Measurements from ENCODE around the gene CSNK2A1. TPM values are rescaled to one million over a fixed set of nuclear protein-coding genes. Genes with fewer than 3 reads are reported as not detected.
"Not testable (repeated sequence)": the region's sequence is repeated elsewhere in the genome, so short reads cannot be mapped to it uniquely, and the experiment has no call there.

CSNK2A1 gene
- total RNA-seq, 1 donor from 2014 or later: 203 TPM

DNA sequence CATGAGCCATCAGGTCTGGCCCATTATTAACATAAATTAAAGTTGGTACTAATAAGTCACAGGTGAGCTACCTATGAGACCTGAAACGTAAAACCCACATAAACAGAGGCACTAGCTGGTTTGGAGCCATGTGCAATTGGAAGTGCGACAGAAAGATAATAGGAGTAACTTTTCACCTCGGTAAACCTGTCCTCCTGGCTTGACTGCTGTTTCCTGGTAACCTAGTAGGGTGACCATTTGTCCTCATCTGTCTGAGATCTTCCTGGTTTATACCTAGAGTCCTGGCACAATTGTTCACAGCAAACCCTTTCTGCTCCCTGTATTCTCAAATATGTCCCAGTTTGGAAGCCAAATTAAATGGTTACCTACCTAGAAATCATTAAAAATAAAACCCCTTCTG is 88.6 kb downstream of the CSNK2A1 start:
- no peak for DNase-seq

DNA sequence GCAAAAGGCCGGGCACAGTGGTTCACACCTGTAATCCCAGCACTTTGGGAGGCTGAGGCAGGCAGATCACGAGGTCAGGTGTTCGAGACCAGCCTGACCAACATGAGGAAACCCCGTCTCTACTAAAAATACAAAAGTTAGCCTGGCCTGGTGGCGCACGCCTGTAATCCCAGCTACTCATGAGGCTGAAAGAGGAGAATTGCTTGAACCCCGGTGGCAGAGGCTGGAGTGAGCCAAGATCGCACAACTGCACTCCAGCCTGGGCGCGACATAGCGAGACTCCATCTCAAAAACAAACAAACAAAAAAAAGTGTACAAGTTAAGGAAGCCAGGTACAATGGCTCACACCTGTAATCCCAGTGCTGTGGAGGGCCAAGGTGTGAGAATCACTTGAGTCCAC is 91.6 kb downstream of the CSNK2A1 start:
- not testable (repeated sequence) for DNase-seq

DNA sequence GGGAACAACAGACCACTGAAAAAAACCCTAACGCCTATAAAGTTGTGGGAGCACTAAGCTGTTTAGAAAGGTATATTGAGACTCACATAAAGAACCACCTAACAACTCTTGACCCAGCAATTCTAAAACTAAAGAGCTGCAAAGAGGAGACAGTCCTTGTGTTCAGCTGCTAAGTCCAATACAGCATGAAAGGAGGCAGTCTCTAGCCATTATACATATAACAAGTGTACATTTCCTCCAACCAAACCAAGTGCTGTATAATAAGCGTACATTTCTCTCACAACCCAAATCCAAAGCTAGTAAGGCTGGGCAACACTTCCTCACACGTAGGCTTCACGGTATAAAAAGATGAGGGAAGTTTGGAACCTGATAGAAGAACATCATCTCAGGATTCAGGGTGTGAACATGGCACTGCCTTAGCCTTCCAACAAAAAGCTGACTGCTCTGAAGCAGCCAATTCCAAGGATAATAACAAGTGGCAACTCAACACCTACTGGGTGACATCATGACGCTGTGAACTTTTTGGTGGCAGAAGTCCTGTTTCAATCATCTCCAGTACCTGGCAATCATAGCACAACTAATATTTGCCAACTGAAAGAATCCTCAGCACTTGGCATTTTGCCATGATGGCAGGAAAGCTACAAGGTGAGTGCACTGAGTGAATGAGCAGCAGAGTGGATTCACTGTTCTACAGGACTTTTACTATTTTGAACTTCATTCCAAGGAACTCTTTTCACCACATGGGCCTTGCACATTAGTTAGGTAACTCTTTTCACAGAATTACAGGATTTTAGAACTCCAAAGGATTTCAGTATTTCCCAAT is 97.9 kb downstream of the CSNK2A1 start:
- DNase-seq: no peak

DNA sequence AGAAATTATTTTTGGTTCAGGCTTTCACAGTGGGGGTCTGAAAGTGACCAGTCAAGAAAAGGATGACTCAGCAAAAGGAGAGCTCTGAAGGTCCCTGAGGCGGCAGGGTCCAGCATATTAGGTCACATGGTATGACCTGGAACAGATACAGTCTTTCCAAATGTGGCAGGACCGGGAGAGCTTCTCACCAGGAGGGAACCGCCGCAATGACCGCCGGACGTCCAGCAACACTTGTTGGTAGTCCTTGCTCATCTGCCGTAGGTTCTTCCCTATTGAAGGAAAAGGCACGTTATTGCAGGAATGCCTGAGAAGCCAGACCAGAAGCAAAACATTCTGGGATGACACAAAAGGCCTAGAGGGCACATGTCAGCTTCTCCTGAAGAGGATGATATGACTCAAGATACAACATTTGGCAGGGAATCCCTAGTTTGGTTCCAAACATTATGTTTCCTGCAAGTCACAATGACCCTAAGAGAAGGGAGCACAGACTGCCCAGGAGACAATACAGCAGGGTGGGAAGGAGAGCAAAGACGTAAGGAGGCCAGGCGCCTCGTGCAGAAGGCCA is 98.6 kb downstream of the CSNK2A1 start:
- DNase-seq: no peak

DNA sequence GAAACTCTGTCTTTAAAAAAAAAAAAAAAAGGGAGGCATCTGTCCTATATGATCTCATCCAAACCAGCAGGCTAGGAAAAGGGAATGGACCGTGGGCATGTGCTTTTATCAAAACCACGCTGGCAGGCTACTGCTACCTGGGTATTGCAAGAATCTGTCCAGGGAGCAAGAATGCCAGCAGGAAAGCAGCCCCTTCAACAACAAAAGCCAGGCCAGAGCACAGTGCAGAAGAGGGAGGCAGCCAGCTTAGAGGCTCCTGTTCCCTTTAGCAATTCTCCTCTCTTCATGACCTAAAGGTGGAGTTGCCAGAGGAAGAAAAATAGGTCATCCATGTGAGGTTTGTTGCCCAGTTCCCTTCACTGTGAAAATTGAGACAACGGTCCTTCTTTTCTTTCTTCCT is 99.5 kb downstream of the CSNK2A1 start:
- no peak for DNase-seq

DNA sequence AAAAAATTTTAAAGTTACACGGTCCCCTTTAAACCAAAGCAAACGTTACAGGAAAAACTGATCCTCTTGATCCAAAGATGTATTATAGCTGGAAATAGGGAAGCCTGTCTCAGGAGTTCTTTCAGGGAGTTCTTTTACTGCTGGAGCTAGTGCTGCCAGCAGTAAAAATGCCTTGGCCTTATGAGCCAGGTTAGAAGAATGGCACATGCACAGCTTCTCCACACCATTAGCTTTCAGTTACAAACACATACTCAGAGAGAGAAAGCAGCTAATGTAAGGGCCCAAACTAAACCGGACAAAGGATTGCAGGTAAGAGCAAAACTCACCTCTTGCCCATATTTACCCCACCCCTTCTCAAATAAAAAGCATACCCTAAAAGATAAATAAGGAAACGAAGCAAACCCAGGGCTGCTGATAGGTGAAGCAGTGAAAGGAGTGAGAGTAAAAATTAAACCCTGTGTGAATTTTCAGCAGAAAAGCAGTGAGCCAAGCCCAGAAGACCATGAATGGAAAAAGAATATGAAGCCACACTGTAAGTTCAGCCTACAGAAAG is 100.3 kb downstream of the CSNK2A1 start:
- no peak for DNase-seq

DNA sequence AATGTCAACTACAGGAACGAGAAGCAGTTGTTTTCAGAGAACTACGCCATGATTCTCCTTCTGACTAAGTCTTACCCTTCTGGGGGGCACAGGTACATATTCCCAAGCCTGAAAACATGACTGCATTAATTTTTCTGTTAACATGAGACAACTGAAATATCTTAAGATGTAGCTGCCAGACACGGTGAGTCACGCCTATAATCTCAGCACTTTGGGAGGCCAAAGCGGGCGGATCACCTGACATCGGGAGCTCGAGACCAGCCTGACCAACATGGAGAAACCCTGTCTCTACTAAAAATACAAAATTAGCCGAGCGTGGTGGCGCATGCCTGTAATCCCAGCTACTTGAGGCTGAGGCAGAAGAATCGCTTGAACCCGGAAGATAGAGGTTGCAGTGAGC is 103.0 kb downstream of the CSNK2A1 start:
- no peak for DNase-seq

DNA sequence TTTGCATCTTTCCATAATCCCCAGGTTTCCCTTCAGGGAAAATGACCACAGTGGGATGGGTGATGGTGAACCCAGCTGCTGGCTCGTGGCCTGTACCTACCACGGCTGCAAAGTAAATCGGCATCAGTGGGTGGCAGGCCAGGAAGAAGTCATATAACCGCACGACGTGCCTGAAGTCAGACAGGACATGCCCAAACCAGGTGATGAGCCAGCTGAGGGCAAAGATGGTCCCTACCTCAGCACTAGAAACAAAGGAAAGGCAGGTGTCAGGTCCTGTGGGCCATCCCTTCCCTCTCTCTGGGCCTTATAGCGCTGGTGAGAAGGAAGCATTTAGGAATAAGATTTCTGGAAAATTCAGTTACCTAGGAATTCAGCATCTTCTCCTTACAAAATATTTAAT is 103.4 kb downstream of the CSNK2A1 start:
- DNase-seq: no peak

DNA sequence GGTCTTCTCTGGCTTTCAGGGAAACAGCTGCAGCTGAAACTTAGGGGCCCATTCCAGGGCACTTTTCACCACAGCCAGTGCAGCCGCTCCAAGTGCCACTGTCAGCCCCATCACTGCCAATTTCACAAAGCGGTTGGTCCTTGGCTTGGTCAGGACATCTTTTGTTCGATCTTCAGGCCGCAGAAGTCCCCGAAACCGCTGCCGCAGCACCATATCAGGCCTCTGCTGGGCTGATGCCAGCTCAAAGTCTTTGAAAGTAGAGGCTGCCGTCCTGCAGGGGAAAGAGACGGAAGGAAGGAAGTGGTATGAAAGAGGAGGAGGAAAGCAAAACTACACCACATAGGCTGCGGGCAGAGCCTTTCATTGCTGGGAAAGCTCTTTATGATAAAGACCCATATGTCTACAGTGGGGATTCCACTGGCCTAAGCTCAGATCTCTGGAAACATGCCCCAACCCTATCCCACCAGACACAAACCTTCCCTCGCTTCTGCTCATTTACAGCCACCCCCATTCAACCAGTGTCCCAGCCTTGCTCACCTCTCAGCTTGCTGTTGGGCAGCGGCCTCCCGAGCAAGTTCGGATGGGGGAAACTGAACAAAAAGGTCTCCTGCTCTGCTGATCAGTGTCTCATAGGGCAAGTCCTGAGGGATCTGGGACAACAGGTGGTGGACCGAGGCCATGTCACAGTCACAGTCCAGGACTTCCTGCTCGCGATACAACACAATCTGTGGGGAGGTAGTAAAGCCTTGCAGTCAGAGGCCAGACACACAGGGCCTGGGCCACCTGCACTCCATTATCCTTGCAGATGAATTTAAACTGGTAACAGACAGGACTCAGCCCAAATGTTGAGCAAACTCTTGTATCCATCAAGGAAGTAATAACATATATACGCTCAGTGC is 104.8 kb downstream of the CSNK2A1 start:
- peak; percentile 71 for DNase-seq

DNA sequence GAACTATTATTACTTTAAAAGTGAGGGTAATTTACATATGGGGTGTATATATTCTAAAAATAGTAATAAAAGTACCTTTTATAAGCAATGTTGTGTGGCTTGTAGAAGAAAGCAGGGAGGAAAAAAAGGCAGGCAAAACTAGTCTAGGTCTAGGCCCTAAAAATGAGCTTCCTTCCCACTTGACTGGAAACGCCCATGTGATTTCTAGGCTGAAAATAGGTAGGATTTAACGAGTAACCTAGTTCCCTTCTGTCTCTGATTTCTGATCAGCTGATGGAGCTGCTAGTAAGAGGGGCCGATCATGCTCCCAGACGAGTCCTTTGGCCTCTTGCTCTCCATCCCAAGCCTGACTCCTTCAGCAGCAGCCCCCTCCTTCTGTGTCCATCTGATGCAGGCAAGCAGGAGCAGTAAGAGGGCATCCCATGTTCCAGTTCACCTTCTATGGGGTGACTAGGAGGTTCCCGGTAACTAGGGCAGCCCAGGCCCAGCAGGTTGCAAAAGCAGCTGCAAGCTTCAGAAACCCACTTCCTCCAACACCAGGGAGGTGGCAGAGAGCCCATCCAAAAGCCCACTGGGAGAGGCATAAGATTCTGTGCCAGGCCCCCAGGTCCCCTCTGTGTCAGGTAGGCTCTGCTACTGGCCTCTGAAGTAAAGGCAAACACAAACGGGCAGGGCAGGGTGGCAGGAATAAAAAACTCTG is 105.7 kb downstream of the CSNK2A1 start:
- peak; percentile 29 for DNase-seq

DNA sequence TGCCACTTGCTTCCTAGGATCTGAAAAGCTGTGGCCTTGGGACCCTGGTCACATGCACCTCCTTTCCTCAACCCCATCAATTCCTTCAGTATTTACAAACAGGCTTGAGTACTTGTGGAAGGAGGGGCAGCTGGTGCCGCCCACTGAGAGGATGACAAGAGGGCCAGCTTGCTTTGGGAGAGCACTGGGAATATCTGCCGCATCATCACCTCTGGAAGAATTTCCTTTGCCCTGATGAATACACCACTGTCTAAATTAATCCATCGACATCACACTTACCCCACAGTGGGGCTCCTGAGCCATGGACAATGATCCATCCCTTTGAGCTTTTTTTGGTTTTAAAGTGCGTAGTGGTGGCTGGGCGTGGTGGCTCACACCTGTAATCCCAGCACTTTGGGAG is 107.1 kb downstream of the CSNK2A1 start:
- no peak for DNase-seq

DNA sequence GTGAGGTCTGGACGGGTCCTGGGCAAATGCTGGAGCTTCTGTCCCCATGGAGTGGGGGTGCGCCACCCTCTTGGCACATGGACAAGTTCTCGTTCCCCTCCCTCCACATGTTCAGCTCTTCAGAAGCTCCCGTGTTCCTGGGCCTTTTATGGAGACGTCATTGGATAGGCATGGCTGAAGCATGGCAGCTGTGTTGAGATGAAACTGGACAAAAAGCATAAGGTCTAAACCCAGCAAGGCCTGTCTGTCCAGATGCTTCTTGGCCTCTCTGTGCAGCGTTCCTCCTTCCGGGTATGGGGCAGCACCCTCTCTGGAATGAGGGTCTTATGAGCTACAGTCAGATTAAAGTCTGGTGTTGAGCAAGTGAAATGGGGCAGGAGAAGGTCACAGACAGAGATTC is 108.0 kb downstream of the CSNK2A1 start:
- no peak for DNase-seq

DNA sequence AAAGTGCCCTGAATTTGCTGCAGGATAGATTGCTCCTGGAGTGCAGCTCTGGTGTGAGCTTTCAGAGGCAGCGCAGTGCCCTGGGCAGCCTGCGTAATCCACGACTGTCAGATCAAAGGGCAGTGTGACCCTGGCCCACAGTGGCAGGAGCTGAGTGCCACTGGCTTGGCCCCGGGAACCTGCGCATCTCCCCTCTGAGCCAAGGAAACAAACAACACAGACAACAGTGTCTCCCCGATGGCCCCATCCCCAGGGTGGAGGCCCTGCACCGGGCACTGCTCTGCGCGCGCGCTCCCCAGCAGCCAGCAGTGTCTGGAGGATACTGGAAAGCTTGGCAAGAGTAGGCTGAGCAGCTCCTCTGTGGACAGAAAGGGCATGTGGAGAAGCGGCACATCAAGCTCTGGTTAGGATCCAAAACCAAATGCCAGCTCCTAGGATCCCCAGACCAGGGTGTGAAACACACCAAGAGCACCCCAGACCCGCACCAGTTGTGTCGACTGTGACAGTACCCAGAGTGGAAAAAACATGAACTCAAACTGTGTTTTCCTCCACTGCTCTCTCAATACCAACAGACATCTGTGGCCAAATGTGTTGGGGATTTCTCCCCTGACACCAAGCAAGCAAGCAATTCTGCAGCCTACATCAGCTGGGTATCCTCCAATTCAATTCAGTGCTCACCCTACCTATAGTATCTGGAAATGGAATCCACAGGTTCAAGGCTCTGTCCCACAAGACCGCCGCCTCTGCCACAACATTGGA is 108.8 kb downstream of the CSNK2A1 start:
- no peak for DNase-seq

DNA sequence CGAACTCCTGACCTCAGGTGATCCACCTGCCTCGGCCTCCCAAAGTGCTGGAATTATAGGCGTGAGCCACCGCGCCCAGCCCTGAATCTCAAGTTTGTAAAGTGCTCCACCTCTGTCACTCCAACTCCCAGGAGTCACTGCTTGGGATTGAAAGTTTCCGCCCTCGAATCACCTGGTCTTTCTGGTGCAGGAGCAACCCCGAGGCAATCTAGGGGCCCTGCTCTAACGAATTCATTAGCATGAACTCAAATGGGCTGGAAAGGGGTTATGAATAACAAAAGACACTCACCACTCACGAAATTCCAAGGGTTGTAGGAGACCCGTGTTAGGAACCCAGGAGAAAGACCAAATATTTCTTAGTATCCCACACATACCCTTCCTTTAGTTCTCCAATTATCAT is 109.4 kb downstream of the CSNK2A1 start:
- no peak for DNase-seq

DNA sequence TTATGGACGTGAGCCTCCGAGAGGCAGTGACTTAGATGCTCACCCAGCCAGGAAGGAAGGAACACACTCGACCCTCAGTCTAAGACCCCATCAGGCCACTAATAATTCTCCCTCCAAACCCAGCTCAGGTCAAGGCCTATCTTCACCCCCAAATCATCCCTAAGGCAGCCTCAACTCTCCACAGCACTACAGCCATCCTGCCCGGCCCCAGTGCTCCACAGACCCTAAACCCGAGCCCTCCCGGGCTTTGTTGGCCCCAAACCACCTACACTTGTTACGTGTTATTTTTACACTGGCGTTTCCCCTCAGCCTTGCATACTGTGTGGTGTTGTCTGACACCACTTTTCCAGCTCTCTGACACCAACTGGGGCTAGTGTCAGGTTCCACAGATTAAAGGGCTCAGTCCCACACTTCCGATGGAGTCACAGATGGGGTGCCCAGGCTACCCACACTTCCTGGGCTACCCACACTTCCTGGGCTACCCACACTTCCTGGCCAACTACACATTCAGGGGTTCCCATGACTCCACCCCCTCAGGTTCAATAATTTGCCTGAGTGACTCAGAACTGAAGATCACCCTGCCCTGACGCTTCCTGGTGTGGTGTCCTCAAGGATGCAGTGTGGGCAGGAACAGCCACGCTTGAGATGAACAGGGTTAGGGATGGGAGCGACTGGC is 110.2 kb downstream of the CSNK2A1 start:
- no peak for DNase-seq

DNA sequence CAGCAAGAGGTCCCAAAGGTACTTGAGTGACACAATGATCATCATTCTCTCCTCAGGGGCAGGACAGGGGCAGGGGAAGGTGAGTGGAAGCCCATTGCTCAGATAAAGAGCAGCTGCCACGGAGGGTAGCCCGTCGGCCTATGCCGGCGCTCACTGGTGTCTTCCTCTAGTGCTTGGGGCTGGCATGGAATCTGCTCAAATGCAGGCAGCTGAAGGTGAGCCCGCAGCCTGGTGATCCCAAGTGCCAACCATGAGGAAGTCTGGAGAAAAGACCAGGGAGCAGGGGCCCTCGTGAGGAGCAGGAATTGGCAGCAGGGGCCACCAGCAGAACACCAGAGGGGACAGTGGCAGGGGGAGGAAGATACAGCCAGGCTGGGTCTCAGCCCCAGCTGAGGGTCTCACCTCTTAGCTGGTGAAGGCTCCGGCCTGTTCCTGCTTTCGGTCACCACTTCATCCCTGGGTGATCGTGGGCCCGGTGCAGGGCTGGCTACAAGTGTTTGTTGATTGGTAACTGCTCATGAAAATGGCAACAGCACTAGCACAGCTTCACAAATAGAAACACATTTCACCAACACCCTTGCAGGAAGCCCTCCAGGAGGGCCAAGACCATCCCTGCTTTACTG is 110.8 kb downstream of the CSNK2A1 start:
- DNase-seq: no peak

DNA sequence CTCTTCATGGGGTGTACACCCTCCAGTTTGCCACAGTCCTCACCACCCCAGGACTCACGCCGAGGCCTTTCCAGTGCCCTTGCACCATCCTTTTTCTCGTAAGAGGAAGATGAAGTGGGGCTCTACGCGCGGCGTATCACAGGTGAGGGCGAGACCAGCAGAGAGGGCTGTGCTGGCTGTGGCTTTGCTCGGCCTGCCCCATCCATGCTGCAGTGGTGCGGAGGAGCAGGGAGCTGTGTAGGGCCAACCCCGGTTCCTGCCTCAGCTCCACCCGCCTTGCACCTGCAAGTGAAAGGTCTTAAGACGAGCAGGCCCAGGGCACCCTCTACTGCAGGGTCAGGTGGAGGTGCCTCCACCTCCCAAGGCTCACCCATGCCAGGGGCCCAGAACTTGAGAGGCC is 111.4 kb downstream of the CSNK2A1 start:
- DNase-seq: no peak

DNA sequence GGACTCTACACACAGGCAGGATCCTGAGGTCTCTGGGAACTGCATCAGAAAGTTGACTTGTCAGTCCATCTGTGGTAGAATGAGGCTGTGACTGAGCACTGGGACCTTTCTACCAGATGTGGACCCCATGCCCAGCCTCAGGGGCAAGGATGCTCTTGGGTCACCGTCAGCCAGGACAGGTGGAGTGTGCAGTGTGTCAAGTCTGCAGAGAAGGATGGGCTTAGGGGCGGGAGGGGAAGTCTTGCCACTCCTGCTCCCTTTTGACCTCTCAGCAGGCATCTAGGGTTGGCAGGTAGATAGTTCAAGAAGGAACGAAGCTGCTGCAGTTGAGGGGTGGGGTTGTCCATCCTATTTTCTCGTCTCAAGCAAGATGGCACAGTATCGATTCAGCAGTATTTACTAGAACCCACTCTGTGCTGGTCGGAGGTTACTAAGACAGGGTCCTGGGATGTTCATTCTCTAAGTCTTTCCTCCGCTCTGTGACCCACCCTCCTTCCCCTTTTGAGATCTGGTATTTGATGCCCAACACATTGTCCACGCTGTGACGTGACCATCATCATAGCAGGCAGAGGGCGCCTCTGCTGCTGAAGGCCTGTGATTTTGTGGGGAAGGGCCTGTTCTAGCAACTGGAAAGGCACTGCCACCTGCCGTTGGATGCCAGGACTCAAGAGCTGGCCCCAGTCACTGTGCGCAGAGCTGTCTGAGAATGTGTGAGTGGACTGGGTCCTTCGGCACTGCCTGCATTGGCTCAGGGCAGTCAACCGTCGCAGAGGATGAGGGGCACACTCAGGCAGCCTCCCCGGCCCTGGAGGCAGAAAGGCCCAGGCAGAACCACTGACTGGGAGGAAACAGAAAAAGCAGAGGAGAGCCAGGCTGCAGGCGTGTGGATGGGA is 112.3 kb downstream of the CSNK2A1 start:
- peak; percentile 82 for DNase-seq
